ENCODE data around the gene LARGE1.

DNA sequence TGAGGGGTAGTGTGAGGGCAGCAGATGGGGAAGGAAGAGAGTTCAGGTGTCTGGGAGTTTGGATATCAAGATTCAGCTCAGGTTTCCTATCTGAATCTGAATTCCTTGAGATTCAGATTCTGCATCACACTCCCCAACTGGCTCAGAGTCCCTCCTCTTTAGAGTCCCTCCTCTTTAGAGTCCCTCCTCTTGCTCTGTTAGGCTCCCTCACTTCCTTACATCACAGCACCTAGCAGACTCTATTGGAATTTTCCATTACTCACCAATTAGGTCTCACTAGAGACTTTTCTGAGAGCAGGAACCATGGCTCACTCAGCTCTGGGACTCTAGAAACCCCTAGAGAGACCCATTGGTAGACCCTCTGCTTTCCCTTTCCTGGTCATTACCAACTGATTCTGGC is 558.7 kb downstream of the LARGE1 start:
- TF ChIP-seq, protein P1, sequence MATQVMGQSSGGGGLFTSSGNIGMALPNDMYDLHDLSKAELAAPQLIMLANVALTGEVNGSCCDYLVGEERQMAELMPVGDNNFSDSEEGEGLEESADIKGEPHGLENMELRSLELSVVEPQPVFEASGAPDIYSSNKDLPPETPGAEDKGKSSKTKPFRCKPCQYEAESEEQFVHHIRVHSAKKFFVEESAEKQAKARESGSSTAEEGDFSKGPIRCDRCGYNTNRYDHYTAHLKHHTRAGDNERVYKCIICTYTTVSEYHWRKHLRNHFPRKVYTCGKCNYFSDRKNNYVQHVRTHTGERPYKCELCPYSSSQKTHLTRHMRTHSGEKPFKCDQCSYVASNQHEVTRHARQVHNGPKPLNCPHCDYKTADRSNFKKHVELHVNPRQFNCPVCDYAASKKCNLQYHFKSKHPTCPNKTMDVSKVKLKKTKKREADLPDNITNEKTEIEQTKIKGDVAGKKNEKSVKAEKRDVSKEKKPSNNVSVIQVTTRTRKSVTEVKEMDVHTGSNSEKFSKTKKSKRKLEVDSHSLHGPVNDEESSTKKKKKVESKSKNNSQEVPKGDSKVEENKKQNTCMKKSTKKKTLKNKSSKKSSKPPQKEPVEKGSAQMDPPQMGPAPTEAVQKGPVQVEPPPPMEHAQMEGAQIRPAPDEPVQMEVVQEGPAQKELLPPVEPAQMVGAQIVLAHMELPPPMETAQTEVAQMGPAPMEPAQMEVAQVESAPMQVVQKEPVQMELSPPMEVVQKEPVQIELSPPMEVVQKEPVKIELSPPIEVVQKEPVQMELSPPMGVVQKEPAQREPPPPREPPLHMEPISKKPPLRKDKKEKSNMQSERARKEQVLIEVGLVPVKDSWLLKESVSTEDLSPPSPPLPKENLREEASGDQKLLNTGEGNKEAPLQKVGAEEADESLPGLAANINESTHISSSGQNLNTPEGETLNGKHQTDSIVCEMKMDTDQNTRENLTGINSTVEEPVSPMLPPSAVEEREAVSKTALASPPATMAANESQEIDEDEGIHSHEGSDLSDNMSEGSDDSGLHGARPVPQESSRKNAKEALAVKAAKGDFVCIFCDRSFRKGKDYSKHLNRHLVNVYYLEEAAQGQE (IDR thresholded peaks at IDR 0.05; ENCODE audit: insufficient read depth in 1 of 2, low read depth in 2 of 2, low read length in 2 of 2) = no peak
- TF ChIP-seq TAF1 (IDR thresholded peaks at IDR 0.05; ENCODE audit: borderline replicate concordance, insufficient read depth, low read length) = no peak
- TF ChIP-seq POLR2AphosphoS5 (IDR thresholded peaks at IDR 0.05; ENCODE audit: low read depth, low read length) = no peak
- no peak for TF ChIP-seq SIN3A (IDR thresholded peaks at IDR 0.05; ENCODE audit: borderline replicate concordance, insufficient read depth, low read length)
